ENCODE measurements around the gene ENTPD8. TPM values are rescaled to one million over a fixed set of nuclear protein-coding genes. Genes with fewer than 3 reads are reported as not detected.

The ENTPD8 gene
- total and polyA plus RNA-seq, 2 donors (not counting 1 experiment from before 2014, with no cell fraction given), result not detected

- intact Hi-C loops (cut with micrococcal nuclease), result no loop called here
Measured at GRCh38 chr9:137448602-137448962, 7.4 kb upstream of the ENTPD8 start.

More at GRCh38 chr9:137448602-137448962, 7.4 kb upstream of the ENTPD8 start:
- no peak overlapping the region for H3K4me2 ChIP-seq (replicated peaks; ENCODE audit: low read depth, low read length, poor library complexity, severe bottlenecking)
- H3K9ac ChIP-seq (ENCODE audit: low read length), result no peak overlapping the region
- peaks cover 5% of the 10 kb centered on the region for H4K20me1 ChIP-seq (ENCODE audit: control insufficient read depth, insufficient read depth, low read length, poor library complexity, severe bottlenecking)
- ChIA-PET POLR2A (interaction anchor here (1.5 kb wide), 1 partner anchor 26 kb away, joined by 3 read pairs; the partner anchor contains the start of genes EXD3 and NOXA1), CTCF (interaction anchor here (1.5 kb wide), 1 partner anchor 13 kb away, joined by 4 read pairs; no protein-coding TSS in a partner anchor)
- Mint-ChIP-seq H3K4me3 (no peak overlapping the region), H3K27ac (no peak overlapping the region), H3K27me3 (peaks cover 5% of the 10 kb centered on the region), H3K9me3 (ENCODE audit: insufficient read depth) (no peaks in the 10 kb centered on the region), H3K4me1 (peaks cover 14% of the 10 kb centered on the region)
- no peaks in the 10 kb centered on the region for H3K79me2 ChIP-seq (ENCODE audit: control insufficient read depth, insufficient read depth, low read length)
- no peak for TF ChIP-seq EZH2 (IDR thresholded peaks at IDR 0.05; ENCODE audit: borderline replicate concordance, insufficient read depth, low read depth, low read length, poor library complexity, severe bottlenecking)
- TF ChIP-seq, protein P1, sequence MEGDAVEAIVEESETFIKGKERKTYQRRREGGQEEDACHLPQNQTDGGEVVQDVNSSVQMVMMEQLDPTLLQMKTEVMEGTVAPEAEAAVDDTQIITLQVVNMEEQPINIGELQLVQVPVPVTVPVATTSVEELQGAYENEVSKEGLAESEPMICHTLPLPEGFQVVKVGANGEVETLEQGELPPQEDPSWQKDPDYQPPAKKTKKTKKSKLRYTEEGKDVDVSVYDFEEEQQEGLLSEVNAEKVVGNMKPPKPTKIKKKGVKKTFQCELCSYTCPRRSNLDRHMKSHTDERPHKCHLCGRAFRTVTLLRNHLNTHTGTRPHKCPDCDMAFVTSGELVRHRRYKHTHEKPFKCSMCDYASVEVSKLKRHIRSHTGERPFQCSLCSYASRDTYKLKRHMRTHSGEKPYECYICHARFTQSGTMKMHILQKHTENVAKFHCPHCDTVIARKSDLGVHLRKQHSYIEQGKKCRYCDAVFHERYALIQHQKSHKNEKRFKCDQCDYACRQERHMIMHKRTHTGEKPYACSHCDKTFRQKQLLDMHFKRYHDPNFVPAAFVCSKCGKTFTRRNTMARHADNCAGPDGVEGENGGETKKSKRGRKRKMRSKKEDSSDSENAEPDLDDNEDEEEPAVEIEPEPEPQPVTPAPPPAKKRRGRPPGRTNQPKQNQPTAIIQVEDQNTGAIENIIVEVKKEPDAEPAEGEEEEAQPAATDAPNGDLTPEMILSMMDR (IDR thresholded peaks at IDR 0.05), result no peak
- 99% methylated on average over 12 of the region's 16 CpGs for WGBS (ENCODE audit: insufficient coverage)
- H2AFZ ChIP-seq (ENCODE audit: insufficient read depth, low read depth, low read length, poor library complexity, severe bottlenecking), result no peak overlapping the region
- no peak for ATAC-seq (ENCODE audit: low read depth)
- H3K27ac ChIP-seq (ENCODE audit: low read length in 2 of 2), result no peak overlapping the region
- H3K4me3 ChIP-seq (ENCODE audit: control extremely low read depth in 1 of 5, extremely low read depth in 1 of 5, insufficient read depth in 1 of 5, low read depth in 2 of 5, low read length in 4 of 5), result no peak overlapping the region
- H3K36me3 ChIP-seq (replicated peaks in 1 of 2; ENCODE audit: control extremely low read depth in 1 of 2, control insufficient read depth in 1 of 2, extremely low read depth in 1 of 2, insufficient read depth in 2 of 2, low read length in 1 of 2), result no peaks in the 10 kb centered on the region
- peaks cover 24 to 39% of the 10 kb centered on the region in 2 donors for H3K4me1 ChIP-seq (ENCODE audit: control insufficient read depth in 2 of 2, insufficient read depth in 2 of 2, low read length in 2 of 2)
- H3K27me3 ChIP-seq (replicated peaks in 1 of 4; ENCODE audit: control extremely low read depth in 1 of 4, control insufficient read depth in 3 of 4, insufficient read depth in 4 of 4, low read length in 3 of 4), result peaks cover 0 to 8% (median 2%) of the 10 kb centered on the region in 4 experiments
- peaks cover 0 to 4% (median 0%) of the 10 kb centered on the region in 3 donors for H3K9me3 ChIP-seq (ENCODE audit: control extremely low read depth in 1 of 3, control insufficient read depth in 2 of 3, insufficient read depth in 1 of 3, low read length in 2 of 3)
- DNase-seq, result no peak

Measured in B cell (primary cell).